ENCODE data around the gene HSPB7. TPM values are rescaled to one million over a fixed set of nuclear protein-coding genes. Genes with fewer than 3 reads are reported as not detected.
"Not testable (repeated sequence)": the region's sequence is repeated elsewhere in the genome, so short reads cannot be mapped to it uniquely, and the experiment has no call there.

Gene HSPB7
- total RNA-seq, 2 experiments from 2014 or later = not detected

GRCh38 chr1:16006552-16007485, 11.0 kb downstream of the HSPB7 start:
- ATAC-seq (peak; percentile 93), DNase-seq (peak; percentile 43)
- H3K4me1 Mint-ChIP-seq (ENCODE audit: low read depth) = peaks cover 6% of the 10 kb centered on the region
- H3K36me3 Mint-ChIP-seq (ENCODE audit: low read depth) = no peaks in the 10 kb centered on the region
- H3K27me3 Mint-ChIP-seq = peaks cover 3% of the 10 kb centered on the region
- CTCF ChIA-PET = interaction anchor here (0.6 to 3.5 kb wide), 21 partner anchors 8 to 215 kb away, joined by 3 to 29 read pairs (median 4); partner anchors contain the start of genes FAM131C and HSPB7
- H3K9me3 Mint-ChIP-seq = no peaks in the 10 kb centered on the region
- peak; percentile 27 for TF ChIP-seq CTCF (IDR thresholded peaks at IDR 0.05)
- POLR2A ChIA-PET = no interaction called here
- no peak overlapping the region for H3K27ac Mint-ChIP-seq
- no peak overlapping the region for H3K4me3 Mint-ChIP-seq
- intact Hi-C loops (cut with micrococcal nuclease) = loop anchor here (5.0 kb wide), 1 partner anchor 50 kb away; no protein-coding TSS in a partner anchor

GRCh38 chr1:16006010-16006409, 11.8 kb downstream of the HSPB7 start:
- H3K27me3 Mint-ChIP-seq = no peaks in the 10 kb centered on the region
- peaks cover 6% of the 10 kb centered on the region for H3K4me1 Mint-ChIP-seq (ENCODE audit: low read depth)
- no peak overlapping the region for H3K27ac Mint-ChIP-seq
- no peak for ATAC-seq
- DNase-seq = no peak
- H3K36me3 Mint-ChIP-seq (ENCODE audit: low read depth) = no peaks in the 10 kb centered on the region
- no peak overlapping the region for H3K4me3 Mint-ChIP-seq
- ChIA-PET POLR2A (interaction anchor here (0.8 kb wide), 1 partner anchor 56 kb away, joined by 3 read pairs; no protein-coding TSS in a partner anchor), CTCF (interaction anchor here (3.5 kb wide), 1 partner anchor 189 kb away, joined by 29 read pairs; no protein-coding TSS in a partner anchor)
- no peak for TF ChIP-seq CTCF (IDR thresholded peaks at IDR 0.05)
- H3K9me3 Mint-ChIP-seq = no peaks in the 10 kb centered on the region
- intact Hi-C loops (cut with micrococcal nuclease) = loop anchor here (5.0 kb wide), 1 partner anchor 51 kb away; no protein-coding TSS in a partner anchor

GRCh38 chr1:16005597-16005996, 12.2 kb downstream of the HSPB7 start:
- ChIA-PET POLR2A (interaction anchor here (0.8 kb wide), 1 partner anchor 56 kb away, joined by 3 read pairs; no protein-coding TSS in a partner anchor), CTCF (interaction anchor here (3.5 kb wide), 1 partner anchor 189 kb away, joined by 29 read pairs; no protein-coding TSS in a partner anchor)
- Mint-ChIP-seq H3K4me3 (no peak overlapping the region), H3K27me3 (peaks cover 3% of the 10 kb centered on the region), H3K9me3 (no peaks in the 10 kb centered on the region), H3K4me1 (ENCODE audit: low read depth) (peaks cover 6% of the 10 kb centered on the region), H3K27ac (no peak overlapping the region), H3K36me3 (ENCODE audit: low read depth) (no peaks in the 10 kb centered on the region)
- intact Hi-C loops (cut with micrococcal nuclease) = loop anchor here (5.0 kb wide), 1 partner anchor 52 kb away; no protein-coding TSS in a partner anchor
- no peak for ATAC-seq
- no peak for TF ChIP-seq CTCF (IDR thresholded peaks at IDR 0.05)
- no peak for DNase-seq

- H3K27me3 Mint-ChIP-seq; H3K4me3 Mint-ChIP-seq; DNase-seq; ATAC-seq; H3K27ac Mint-ChIP-seq; H3K9me3 Mint-ChIP-seq; H3K36me3 Mint-ChIP-seq (ENCODE audit: low read depth); H3K4me1 Mint-ChIP-seq (ENCODE audit: low read depth); POLR2A ChIA-PET; intact Hi-C loops (cut with micrococcal nuclease): not testable (repeated sequence)
- CTCF ChIA-PET = interaction anchor here (1.2 to 2.0 kb wide), 2 partner anchors 9 to 209 kb away, joined by 4 to 5 read pairs; no protein-coding TSS in a partner anchor
Measured at GRCh38 chr1:16001274-16001673, 16.6 kb downstream of the HSPB7 start.

- intact Hi-C loops (cut with micrococcal nuclease) = no loop called here
- ChIA-PET CTCF (interaction anchor here (1.4 to 2.1 kb wide), 2 partner anchors 8 to 11 kb away, joined by 3 to 9 read pairs; no protein-coding TSS in a partner anchor), POLR2A (no interaction called here)
- ATAC-seq (no peak), DNase-seq (no peak)
- no peak overlapping the region for H3K27ac Mint-ChIP-seq
- no peaks in the 10 kb centered on the region for H3K9me3 Mint-ChIP-seq
- no peaks in the 10 kb centered on the region for H3K36me3 Mint-ChIP-seq (ENCODE audit: low read depth)
- H3K4me3 Mint-ChIP-seq = no peak overlapping the region
- H3K4me1 Mint-ChIP-seq (ENCODE audit: low read depth) = no peaks in the 10 kb centered on the region
- peaks cover 3% of the 10 kb centered on the region for H3K27me3 Mint-ChIP-seq
- no peak for TF ChIP-seq CTCF (IDR thresholded peaks at IDR 0.05)
Measured at GRCh38 chr1:15998929-15999328, 18.9 kb downstream of the HSPB7 start.

Measured in activated CD8-positive, alpha-beta T cell treated with anti-CD3 and anti-CD28 coated beads for 36 hours (primary cell).